Measurements from ENCODE around the gene GABRA6.

DNA sequence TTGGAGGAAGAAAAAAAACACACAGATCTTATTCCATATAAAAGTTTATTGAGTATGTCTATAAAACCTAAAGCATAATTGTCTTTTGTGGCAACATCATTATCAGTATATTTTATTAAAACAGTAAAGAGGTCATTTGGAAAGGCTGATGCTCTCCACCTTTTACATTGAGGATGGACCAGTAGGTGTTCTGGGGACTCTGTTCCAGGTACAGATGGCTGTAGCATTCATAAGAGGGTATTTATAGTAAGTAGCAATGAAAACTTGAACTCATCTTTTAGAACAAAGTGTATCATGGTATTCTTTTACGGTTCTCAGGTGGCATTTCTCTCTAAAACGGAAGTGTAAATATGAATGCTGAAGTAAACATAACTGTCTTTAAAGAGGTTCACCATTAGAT lies 1.8 kb downstream of the GABRA6 start:
- TF ChIP-seq POLR2A (IDR thresholded peaks at IDR 0.05; ENCODE audit: low read depth, low read length) (no peak), POLR2AphosphoS5 (IDR thresholded peaks at IDR 0.05; ENCODE audit: low read depth, low read length) (no peak)
